Nephron (organoid): ENCODE data around the gene ZFP57.
A peak's percentile ranks its signal among the peaks of the same experiment; 100 is the strongest.

Experiments used
- H3K27ac Mint-ChIP-seq, 3 experiments: 2 replicates each; pipeline ENCODE4 v1.8.0; 2020; ENCODE audit warnings: mixed read lengths in 3 of 3, mild to moderate bottlenecking in 2 of 3, moderate library complexity in 1 of 3
- H3K27me3 Mint-ChIP-seq: 2 replicates; pipeline ENCODE4 v1.8.0; 2021; ENCODE audit warnings: low read depth, mild to moderate bottlenecking, moderate library complexity, mixed read lengths
- H3K36me3 Mint-ChIP-seq: 2 replicates; pipeline ENCODE4 v1.8.0; 2020; ENCODE audit warnings: low read depth, mixed read lengths
- H3K4me1 Mint-ChIP-seq: 2 replicates; pipeline ENCODE4 v1.8.0; 2020; ENCODE audit warnings: mixed read lengths
- H3K4me3 Mint-ChIP-seq, 3 experiments: 2 replicates each; pipeline ENCODE4 v1.8.0; 2020; ENCODE audit warnings: mild to moderate bottlenecking in 3 of 3, mixed read lengths in 3 of 3, moderate library complexity in 2 of 3
- H3K9me3 Mint-ChIP-seq: 2 replicates; pipeline ENCODE4 v1.8.0; 2020; ENCODE audit warnings: mixed read lengths
- CTCF ChIP-seq, 3 experiments: fragments of 200-600 bp; sonication (generic); IDR thresholded peaks; one replicate each; pipeline ENCODE4 v1.5.0; 2021; ENCODE audit warnings: antibody characterized with exemption in 3 of 3; ENCODE audit not compliant: unreplicated experiment in 3 of 3

Gene ZFP57

GRCh38 chr6:29631860-29632731 is 48.9 kb downstream of the ZFP57 start:
- Mint-ChIP-seq H3K27ac (peak overlapping the region; percentile 58 to 95 (median 65)), H3K4me3 (peak overlapping the region; percentile 85 to 93 (median 91)), H3K9me3 (no peaks in the 10 kb centered on the region), H3K36me3 (peaks cover 4% of the 10 kb centered on the region), H3K27me3 (peaks cover 12% of the 10 kb centered on the region), H3K4me1 (peaks cover 34% of the 10 kb centered on the region)
- TF ChIP-seq CTCF (IDR thresholded peaks at IDR 0.05; ENCODE audit: unreplicated experiment in 3 of 3), result no peak

GRCh38 chr6:29631209-29631810 is 49.6 kb downstream of the ZFP57 start:
- Mint-ChIP-seq H3K4me3 (peak overlapping the region; percentile 85 to 93 (median 91)), H3K27me3 (peaks cover 12% of the 10 kb centered on the region), H3K36me3 (peaks cover 4% of the 10 kb centered on the region), H3K27ac (peak overlapping the region; percentile 37 to 84 (median 65)), H3K4me1 (peaks cover 38% of the 10 kb centered on the region), H3K9me3 (no peaks in the 10 kb centered on the region)
- TF ChIP-seq CTCF (IDR thresholded peaks at IDR 0.05; ENCODE audit: unreplicated experiment in 3 of 3), result no peak

GRCh38 chr6:29630315-29630714 is 50.6 kb downstream of the ZFP57 start:
- Mint-ChIP-seq H3K9me3 (no peaks in the 10 kb centered on the region), H3K36me3 (peaks cover 4% of the 10 kb centered on the region), H3K4me1 (peaks cover 44% of the 10 kb centered on the region), H3K27ac (no peak overlapping the region), H3K27me3 (peaks cover 12% of the 10 kb centered on the region), H3K4me3 (peak overlapping the region; percentile 85 to 93 (median 91))
- TF ChIP-seq CTCF (IDR thresholded peaks at IDR 0.05; ENCODE audit: unreplicated experiment in 3 of 3), result no peak

- no peak overlapping the region for H3K27ac Mint-ChIP-seq
- no peak for TF ChIP-seq CTCF (IDR thresholded peaks at IDR 0.05; ENCODE audit: unreplicated experiment in 3 of 3)
- peaks cover 47% of the 10 kb centered on the region for H3K4me1 Mint-ChIP-seq
- peak overlapping the region; percentile 85 to 93 (median 91) for H3K4me3 Mint-ChIP-seq
- H3K9me3 Mint-ChIP-seq, result no peaks in the 10 kb centered on the region
- peaks cover 12% of the 10 kb centered on the region for H3K27me3 Mint-ChIP-seq
- H3K36me3 Mint-ChIP-seq, result peaks cover 4% of the 10 kb centered on the region
Measured at GRCh38 chr6:29629571-29629970, 51.4 kb downstream of the ZFP57 start.

GRCh38 chr6:29628419-29629281 is 52.3 kb downstream of the ZFP57 start:
- Mint-ChIP-seq H3K27me3 (peaks cover 12% of the 10 kb centered on the region), H3K9me3 (no peaks in the 10 kb centered on the region), H3K36me3 (peaks cover 11% of the 10 kb centered on the region), H3K4me3 (peak overlapping the region; percentile 85 to 93 (median 91)), H3K4me1 (peaks cover 45% of the 10 kb centered on the region), H3K27ac (peak overlapping the region; percentile 21 to 84 (median 73))
- TF ChIP-seq CTCF (IDR thresholded peaks at IDR 0.05; ENCODE audit: unreplicated experiment in 3 of 3), result peak; percentile 69 to 77 (median 72)
